CD14-positive monocyte (primary cell): ENCODE results near the gene BICRAL. TPM values are rescaled to one million over a fixed set of nuclear protein-coding genes. Genes with fewer than 3 reads are reported as not detected.

ENCODE experiments used
- DNase-seq, 3 donors: peaks; one replicate each; pipeline ENCODE4 v3.0.0-alpha.2; 2011 to 2022
- H2AFZ ChIP-seq: 2 replicates; pipeline ENCODE4 v1.6.0; 2012; ENCODE audit warnings: mild to moderate bottlenecking, low read depth, low read length, inconsistent platforms; ENCODE audit not compliant: insufficient read depth, poor library complexity, severe bottlenecking
- H3K27ac ChIP-seq, 2 donors: 1 replicate in 1 of 2; 2 replicates in 1 of 2; pipeline ENCODE4 v1.5.1; 2012 to 2013; ENCODE audit warnings: low read length in 2 of 2, control low read depth in 1 of 2, inconsistent platforms in 1 of 2, low read depth in 1 of 2, mild to moderate bottlenecking in 1 of 2
- H3K27me3 ChIP-seq, 2 donors: one replicate each; pipeline versions ENCODE4 v1.6.0 to v1.6.1; 2011 to 2013; ENCODE audit warnings: low read length in 2 of 2; ENCODE audit not compliant: control insufficient read depth in 2 of 2, insufficient read depth in 2 of 2
- H3K36me3 ChIP-seq, 2 donors: replicated peaks in 1 of 2; 1 replicate in 1 of 2; 2 replicates in 1 of 2; pipeline versions ENCODE4 v1.5.1 to v1.6.1; 2012 to 2013; ENCODE audit warnings: low read length in 2 of 2, control low read depth in 1 of 2, inconsistent platforms in 1 of 2, mild to moderate bottlenecking in 1 of 2; ENCODE audit not compliant: insufficient read depth in 2 of 2, control insufficient read depth in 1 of 2
- H3K4me1 ChIP-seq, 2 donors: 1 replicate in 1 of 2; 2 replicates in 1 of 2; pipeline versions ENCODE4 v1.5.1 to v1.6.1; 2012 to 2013; ENCODE audit warnings: low read length in 2 of 2, control low read depth in 1 of 2, inconsistent platforms in 1 of 2, mild to moderate bottlenecking in 1 of 2, moderate library complexity in 1 of 2; ENCODE audit not compliant: insufficient read depth in 2 of 2, control insufficient read depth in 1 of 2
- H3K4me2 ChIP-seq: replicated peaks from 2 replicates; pipeline ENCODE3; 2012; ENCODE audit warnings: low read length, moderate library complexity, mild to moderate bottlenecking; ENCODE audit not compliant: poor library complexity, severe bottlenecking; ENCODE audit errors: extremely low read depth
- H3K4me3 ChIP-seq, 3 experiments: fragments of 200-600 bp in 1 of 3; sonication (generic) in 1 of 3; replicated peaks in 1 of 3; 1 replicate in 2 of 3; 2 replicates in 1 of 3; pipeline ENCODE4 v1.5.1; 2011 to 2013; ENCODE audit warnings: low read length in 3 of 3, mild to moderate bottlenecking in 3 of 3, control low read depth in 2 of 3, low read depth in 2 of 3, inconsistent platforms in 1 of 3, moderate library complexity in 1 of 3
- H3K79me2 ChIP-seq: 2 replicates; pipeline ENCODE4 v1.6.0; 2012; ENCODE audit warnings: mild to moderate bottlenecking, control low read depth, inconsistent platforms, low read length, moderate library complexity; ENCODE audit not compliant: insufficient read depth
- H3K9ac ChIP-seq: 2 replicates; pipeline ENCODE4 v1.6.0; 2017; ENCODE audit warnings: low read length, mild to moderate bottlenecking; ENCODE audit not compliant: insufficient read depth, poor library complexity, severe bottlenecking
- H3K9me3 ChIP-seq, 2 donors: replicated peaks in 1 of 2; 1 replicate in 1 of 2; 2 replicates in 1 of 2; pipeline versions ENCODE4 v1.5.1 to v1.6.1; 2012 to 2013; ENCODE audit warnings: low read length in 2 of 2, control low read depth in 1 of 2; ENCODE audit not compliant: control insufficient read depth in 1 of 2, insufficient read depth in 1 of 2
- H4K20me1 ChIP-seq: 2 replicates; pipeline ENCODE4 v1.6.0; 2012; ENCODE audit warnings: mild to moderate bottlenecking, low read length, control low read depth, moderate library complexity; ENCODE audit not compliant: insufficient read depth
- H3K27ac Mint-ChIP-seq, 7 donors: one replicate each; pipeline ENCODE4 v1.8.0; 2020; ENCODE audit warnings: mild to moderate bottlenecking in 7 of 7, mixed read lengths in 7 of 7, moderate library complexity in 6 of 7, inconsistent platforms in 2 of 7
- H3K27me3 Mint-ChIP-seq, 3 donors: one replicate each; pipeline ENCODE4 v1.8.0; 2021 to 2022; ENCODE audit warnings: low read depth in 3 of 3, mild to moderate bottlenecking in 3 of 3, mixed read lengths in 3 of 3, moderate library complexity in 3 of 3, inconsistent platforms in 1 of 3
- H3K36me3 Mint-ChIP-seq, 2 donors: one replicate each; pipeline ENCODE4 v1.8.0; 2020; ENCODE audit warnings: mixed read lengths in 2 of 2, inconsistent platforms in 1 of 2, mild to moderate bottlenecking in 1 of 2
- H3K4me1 Mint-ChIP-seq: one replicate; pipeline ENCODE4 v1.8.0; 2020; ENCODE audit warnings: mild to moderate bottlenecking, mixed read lengths
- H3K4me3 Mint-ChIP-seq, 2 donors: one replicate each; pipeline ENCODE4 v1.8.0; 2020; ENCODE audit warnings: mild to moderate bottlenecking in 2 of 2, mixed read lengths in 2 of 2, moderate library complexity in 1 of 2
- H3K9me3 Mint-ChIP-seq, 7 donors: one replicate each; pipeline ENCODE4 v1.8.0; 2020 to 2022; ENCODE audit warnings: mixed read lengths in 7 of 7, mild to moderate bottlenecking in 6 of 7, moderate library complexity in 6 of 7, inconsistent platforms in 2 of 7
- WGBS: methylation state at CpG from one replicate; pipeline ENCODE4 v1.1.5; 2013; ENCODE audit warnings: missing lambda C conversion rate; ENCODE audit not compliant: insufficient coverage; 5-methylcytosine and 5-hydroxymethylcytosine counted together
- intact Hi-C, 2 donors: fragments of 100-400 bp; cut with micrococcal nuclease; formaldehyde crosslinking; loops; one replicate each; pipeline versions ENCODE4 v1.15.0 to v1.15.1; 2023
- polyA plus RNA-seq, 3 donors: library from polyadenylated mRNA; depleted of rRNA in 1 of 3; unstranded in 2 of 3; stranded (reverse) in 1 of 3; fragments of 300-500 nt in 2 of 3; fragments of >200 nt in 1 of 3; fragmentation: Illumina TruSeq in 2 of 3; gene quantifications; 1 replicate in 2 of 3; 2 replicates in 1 of 3; pipeline ENCODE4 v1.2.3, GENCODE V29; 2012 to 2021
- TF ChIP-seq, protein P1 (sequence below): fragments of 200-600 bp; IDR thresholded peaks from one replicate; pipeline ENCODE4 v1.8.0; 2022; ENCODE audit warnings: antibody characterized with exemption, mild to moderate bottlenecking

Gene BICRAL
- polyA plus RNA-seq, 3 donors: 1.6 to 14.6 (median 2.2) TPM

- H3K4me1 Mint-ChIP-seq: peaks cover 30% of the 10 kb centered on the region
- DNase-seq: no peak
Observed at GRCh38 chr6:42889815-42890214, 108.0 kb downstream of the BICRAL start.

GRCh38 chr6:42890311-42891198 is 108.7 kb downstream of the BICRAL start:
- Mint-ChIP-seq H3K4me1 (peaks cover 30% of the 10 kb centered on the region), H3K27me3 (no peaks in the 10 kb centered on the region), H3K9me3 (peaks cover 0 to 2% (median 0%) of the 10 kb centered on the region in 7 donors), H3K4me3 (peak overlapping the region; percentile 94 to 97), H3K27ac (peak overlapping the region; percentile 87 to 95 (median 93)), H3K36me3 (peaks cover 19 to 23% of the 10 kb centered on the region in 2 donors)
- Histone ChIP-seq H3K9me3 (no peaks in the 10 kb centered on the region), H3K4me1 (peaks cover 27 to 36% of the 10 kb centered on the region in 2 donors), H4K20me1 (no peaks in the 10 kb centered on the region), H3K9ac (peak overlapping the region; percentile 95), H2AFZ (peak overlapping the region; percentile 87), H3K36me3 (peaks cover 6 to 15% of the 10 kb centered on the region in 2 donors), H3K79me2 (peaks cover 9% of the 10 kb centered on the region), H3K4me2 (peak overlapping the region; percentile 86), H3K27ac (peak overlapping the region; percentile 85 to 91), H3K27me3 (no peaks in the 10 kb centered on the region), H3K4me3 (peak overlapping the region; percentile 91 to 98 (median 93))
- intact Hi-C loops: loop anchor here (5.0 to 10.0 kb wide), 3 partner anchors 146 to 673 kb away; partner anchors contain the start of genes MRPS10 (in 1 of the 2) and TBCC (in 1 of the 2)
- peak; percentile 85 to 87 (median 87) for DNase-seq
- TF ChIP-seq, protein P1, sequence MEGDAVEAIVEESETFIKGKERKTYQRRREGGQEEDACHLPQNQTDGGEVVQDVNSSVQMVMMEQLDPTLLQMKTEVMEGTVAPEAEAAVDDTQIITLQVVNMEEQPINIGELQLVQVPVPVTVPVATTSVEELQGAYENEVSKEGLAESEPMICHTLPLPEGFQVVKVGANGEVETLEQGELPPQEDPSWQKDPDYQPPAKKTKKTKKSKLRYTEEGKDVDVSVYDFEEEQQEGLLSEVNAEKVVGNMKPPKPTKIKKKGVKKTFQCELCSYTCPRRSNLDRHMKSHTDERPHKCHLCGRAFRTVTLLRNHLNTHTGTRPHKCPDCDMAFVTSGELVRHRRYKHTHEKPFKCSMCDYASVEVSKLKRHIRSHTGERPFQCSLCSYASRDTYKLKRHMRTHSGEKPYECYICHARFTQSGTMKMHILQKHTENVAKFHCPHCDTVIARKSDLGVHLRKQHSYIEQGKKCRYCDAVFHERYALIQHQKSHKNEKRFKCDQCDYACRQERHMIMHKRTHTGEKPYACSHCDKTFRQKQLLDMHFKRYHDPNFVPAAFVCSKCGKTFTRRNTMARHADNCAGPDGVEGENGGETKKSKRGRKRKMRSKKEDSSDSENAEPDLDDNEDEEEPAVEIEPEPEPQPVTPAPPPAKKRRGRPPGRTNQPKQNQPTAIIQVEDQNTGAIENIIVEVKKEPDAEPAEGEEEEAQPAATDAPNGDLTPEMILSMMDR: no peak
- 0% methylated on average over 63 of the region's 63 CpGs for WGBS

More at GRCh38 chr6:42889815-42890214, 108.0 kb downstream of the BICRAL start:
- peaks cover 27 to 36% of the 10 kb centered on the region in 2 donors for H3K4me1 ChIP-seq
- WGBS: 92% methylated on average over 2 of the region's 4 CpGs
- Mint-ChIP-seq H3K9me3 (peaks cover 0 to 2% (median 0%) of the 10 kb centered on the region in 7 donors), H3K36me3 (peaks cover 25 to 31% of the 10 kb centered on the region in 2 donors), H3K4me3 (peak overlapping the region; percentile 94 to 97), H3K27ac (peak overlapping the region in 6 of 7 donors; percentile 87 to 95 (median 92)), H3K27me3 (no peaks in the 10 kb centered on the region)
- H3K4me2 ChIP-seq: peak overlapping the region; percentile 86
- TF ChIP-seq, protein P1: no peak
- H3K9me3 ChIP-seq: no peaks in the 10 kb centered on the region
- H3K9ac ChIP-seq: peak overlapping the region; percentile 95
- peaks cover 13 to 23% of the 10 kb centered on the region in 2 donors for H3K36me3 ChIP-seq
- intact Hi-C loops: loop anchor here (5.0 to 10.0 kb wide), 3 partner anchors 145 to 673 kb away; partner anchors contain the start of genes MRPS10 (in 1 of the 2) and TBCC (in 1 of the 2)
- peaks cover 10% of the 10 kb centered on the region for H3K79me2 ChIP-seq
- H2AFZ ChIP-seq: peak overlapping the region; percentile 87
- peak overlapping the region; percentile 85 to 91 for H3K27ac ChIP-seq
- H3K27me3 ChIP-seq: no peaks in the 10 kb centered on the region
- H4K20me1 ChIP-seq: no peaks in the 10 kb centered on the region
- peak overlapping the region; percentile 91 to 98 (median 93) for H3K4me3 ChIP-seq
